ENCODE results near the gene GRB2.

DNA sequence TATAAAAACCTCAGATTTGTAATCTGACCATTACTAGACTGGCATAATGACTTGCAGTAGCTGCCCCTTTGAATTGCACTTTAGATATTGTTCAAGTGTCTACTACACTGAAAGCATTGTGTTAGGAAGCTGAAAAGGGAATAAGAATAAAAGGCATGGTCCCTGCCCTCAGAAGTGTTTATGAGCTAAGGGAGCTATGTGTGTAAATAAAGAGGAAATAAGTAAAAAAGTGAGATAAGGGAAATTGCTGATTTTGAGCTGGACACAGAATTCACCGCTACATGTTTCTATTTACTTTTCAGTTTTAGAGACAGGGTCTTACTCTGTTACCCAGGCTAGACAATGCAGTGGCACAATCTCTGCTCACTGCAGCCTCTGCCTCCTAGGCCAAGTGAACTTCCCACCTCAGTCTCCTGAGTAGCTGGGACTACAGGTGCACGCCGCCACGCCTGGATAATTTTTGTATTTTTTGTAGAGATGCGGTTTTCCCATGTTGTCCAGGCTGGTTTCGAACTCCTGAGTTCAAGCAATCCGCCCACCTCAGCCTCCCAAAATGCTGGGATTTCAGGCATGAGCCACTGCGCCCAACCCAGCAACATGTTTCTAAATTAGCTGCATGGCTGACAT, 57.0 kb downstream of the GRB2 start:
- TF ChIP-seq EP300 (IDR thresholded peaks at IDR 0.05; ENCODE audit: borderline replicate concordance) (no peak), USF1 (IDR thresholded peaks at IDR 0.05) (no peak), TAF1 (IDR thresholded peaks at IDR 0.05; ENCODE audit: low read depth) (no peak), TCF12 (IDR thresholded peaks at IDR 0.05; ENCODE audit: low read depth) (no peak), YY1 (IDR thresholded peaks at IDR 0.05; ENCODE audit: low read depth) (no peak), CEBPB (IDR thresholded peaks at IDR 0.05) (no peak), FOXM1 (IDR thresholded peaks at IDR 0.05; ENCODE audit: borderline replicate concordance, low read depth) (no peak), TEAD4 (IDR thresholded peaks at IDR 0.05) (no peak), CREB1 (IDR thresholded peaks at IDR 0.05; ENCODE audit: low read depth) (no peak), EGR1 (IDR thresholded peaks at IDR 0.05) (no peak), RAD21 (IDR thresholded peaks at IDR 0.05; ENCODE audit: low read depth) (no peak), ZBTB7A (IDR thresholded peaks at IDR 0.05; ENCODE audit: low read depth) (no peak)
- TF ChIP-seq, protein P1, sequence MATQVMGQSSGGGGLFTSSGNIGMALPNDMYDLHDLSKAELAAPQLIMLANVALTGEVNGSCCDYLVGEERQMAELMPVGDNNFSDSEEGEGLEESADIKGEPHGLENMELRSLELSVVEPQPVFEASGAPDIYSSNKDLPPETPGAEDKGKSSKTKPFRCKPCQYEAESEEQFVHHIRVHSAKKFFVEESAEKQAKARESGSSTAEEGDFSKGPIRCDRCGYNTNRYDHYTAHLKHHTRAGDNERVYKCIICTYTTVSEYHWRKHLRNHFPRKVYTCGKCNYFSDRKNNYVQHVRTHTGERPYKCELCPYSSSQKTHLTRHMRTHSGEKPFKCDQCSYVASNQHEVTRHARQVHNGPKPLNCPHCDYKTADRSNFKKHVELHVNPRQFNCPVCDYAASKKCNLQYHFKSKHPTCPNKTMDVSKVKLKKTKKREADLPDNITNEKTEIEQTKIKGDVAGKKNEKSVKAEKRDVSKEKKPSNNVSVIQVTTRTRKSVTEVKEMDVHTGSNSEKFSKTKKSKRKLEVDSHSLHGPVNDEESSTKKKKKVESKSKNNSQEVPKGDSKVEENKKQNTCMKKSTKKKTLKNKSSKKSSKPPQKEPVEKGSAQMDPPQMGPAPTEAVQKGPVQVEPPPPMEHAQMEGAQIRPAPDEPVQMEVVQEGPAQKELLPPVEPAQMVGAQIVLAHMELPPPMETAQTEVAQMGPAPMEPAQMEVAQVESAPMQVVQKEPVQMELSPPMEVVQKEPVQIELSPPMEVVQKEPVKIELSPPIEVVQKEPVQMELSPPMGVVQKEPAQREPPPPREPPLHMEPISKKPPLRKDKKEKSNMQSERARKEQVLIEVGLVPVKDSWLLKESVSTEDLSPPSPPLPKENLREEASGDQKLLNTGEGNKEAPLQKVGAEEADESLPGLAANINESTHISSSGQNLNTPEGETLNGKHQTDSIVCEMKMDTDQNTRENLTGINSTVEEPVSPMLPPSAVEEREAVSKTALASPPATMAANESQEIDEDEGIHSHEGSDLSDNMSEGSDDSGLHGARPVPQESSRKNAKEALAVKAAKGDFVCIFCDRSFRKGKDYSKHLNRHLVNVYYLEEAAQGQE (IDR thresholded peaks at IDR 0.05; ENCODE audit: low read depth), result no peak
- TF ChIP-seq, protein P2, sequence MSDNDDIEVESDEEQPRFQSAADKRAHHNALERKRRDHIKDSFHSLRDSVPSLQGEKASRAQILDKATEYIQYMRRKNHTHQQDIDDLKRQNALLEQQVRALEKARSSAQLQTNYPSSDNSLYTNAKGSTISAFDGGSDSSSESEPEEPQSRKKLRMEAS (IDR thresholded peaks at IDR 0.05), result no peak
